Pulmonary artery endothelial cell (primary cell): ENCODE measurements around the gene FAM107B. TPM values are rescaled to one million over a fixed set of nuclear protein-coding genes. Genes with fewer than 3 reads are reported as not detected.

ENCODE experiments used
- DNase-seq: peaks from one replicate; pipeline ENCODE4 v3.0.0-alpha.2; 2011; ENCODE audit warnings: low read depth, low spot score
- total RNA-seq: library from RNA; depleted of rRNA; stranded (reverse); fragments of >200 nt; gene quantifications from 2 replicates; pipeline ENCODE4 v1.2.3, GENCODE V29; 2014

Gene FAM107B
- total RNA-seq, 1 donor from 2014 or later, result 174 TPM

- peak; percentile 32 for DNase-seq
Observed at GRCh38 chr10:14507176-14507575, 267.5 kb downstream of the FAM107B start.

GRCh38 chr10:14502431-14502830 is 272.3 kb downstream of the FAM107B start:
- no peak for DNase-seq

- no peak for DNase-seq
Observed at GRCh38 chr10:14500172-14500765, 274.4 kb downstream of the FAM107B start.

GRCh38 chr10:14499601-14499904 is 275.1 kb downstream of the FAM107B start:
- DNase-seq, result no peak

GRCh38 chr10:14498326-14498725 is 276.4 kb downstream of the FAM107B start:
- no peak for DNase-seq

GRCh38 chr10:14491811-14492210 is 282.9 kb downstream of the FAM107B start:
- DNase-seq, result no peak

GRCh38 chr10:14489522-14490177 is 285.0 kb downstream of the FAM107B start:
- DNase-seq, result no peak

GRCh38 chr10:14487488-14487883 is 287.2 kb downstream of the FAM107B start:
- no peak for DNase-seq

GRCh38 chr10:14486777-14487487 is 287.8 kb downstream of the FAM107B start:
- DNase-seq, result no peak

- no peak for DNase-seq
Observed at GRCh38 chr10:14485986-14486385, 288.7 kb downstream of the FAM107B start.

GRCh38 chr10:14483417-14483816 is 291.3 kb downstream of the FAM107B start:
- DNase-seq, result no peak

GRCh38 chr10:14481752-14482151 is 292.9 kb downstream of the FAM107B start:
- DNase-seq, result no peak

- DNase-seq, result no peak
Observed at GRCh38 chr10:14481014-14481413, 293.7 kb downstream of the FAM107B start.

GRCh38 chr10:14478604-14479003 is 296.1 kb downstream of the FAM107B start:
- no peak for DNase-seq

GRCh38 chr10:14478201-14478600 is 296.5 kb downstream of the FAM107B start:
- no peak for DNase-seq

GRCh38 chr10:14477408-14477710 is 297.3 kb downstream of the FAM107B start:
- DNase-seq, result no peak

GRCh38 chr10:14476641-14477407 is 297.9 kb downstream of the FAM107B start:
- no peak for DNase-seq

- no peak for DNase-seq
Observed at GRCh38 chr10:14476006-14476405, 298.7 kb downstream of the FAM107B start.

GRCh38 chr10:14474656-14475055 is 300.0 kb downstream of the FAM107B start:
- no peak for DNase-seq

GRCh38 chr10:14470920-14471319 is 303.8 kb downstream of the FAM107B start:
- DNase-seq, result no peak

- no peak for DNase-seq
Observed at GRCh38 chr10:14468726-14469125, 306.0 kb downstream of the FAM107B start.
